ENCODE measurements around the gene ESR1.
"Not testable (repeated sequence)": the region's sequence is repeated elsewhere in the genome, so short reads cannot be mapped to it uniquely, and the experiment has no call there.

The ESR1 gene

DNA sequence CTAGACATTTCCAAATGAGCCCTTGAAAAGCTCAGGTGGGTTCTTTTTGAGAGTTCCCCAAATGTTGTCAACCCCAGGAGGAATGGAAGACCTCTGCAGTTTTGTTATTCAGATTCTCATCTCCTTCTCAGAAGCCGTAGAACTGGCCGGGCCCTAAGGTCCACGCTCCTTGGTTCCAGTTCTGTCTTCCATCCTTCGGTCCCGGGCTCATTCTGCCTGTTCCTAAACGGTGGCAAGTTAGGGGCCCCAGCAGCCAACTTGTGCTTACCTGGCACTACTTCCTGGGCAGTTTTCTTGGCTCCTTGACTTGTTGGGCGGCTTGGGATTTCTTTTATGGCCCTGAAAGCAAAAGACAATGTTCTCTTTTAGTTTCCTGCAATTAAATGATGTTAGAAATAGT is 6.4 kb downstream of the ESR1 start:
- DNase-seq (ENCODE audit: low read depth in 1 of 2, low spot score in 1 of 2) = no peak

DNA sequence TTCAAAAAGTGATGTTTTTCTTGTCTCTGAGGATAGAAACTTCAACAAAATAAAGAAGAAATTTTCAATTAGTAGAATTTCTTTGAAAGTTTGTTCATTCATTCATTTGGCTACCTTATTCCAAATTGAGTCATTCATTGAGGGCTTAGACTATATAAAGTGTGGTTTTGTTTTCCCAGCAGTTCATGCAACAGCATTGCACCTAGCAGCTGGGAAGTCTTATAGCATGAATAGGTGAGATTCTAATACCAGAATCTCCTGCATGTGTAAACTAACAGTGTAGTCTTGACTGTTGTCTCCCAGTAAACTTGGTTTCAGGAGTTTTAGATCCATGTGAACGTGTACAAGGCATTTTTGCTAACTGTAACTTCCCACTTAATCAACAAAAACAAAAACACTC is 7.1 kb downstream of the ESR1 start:
- no peak for DNase-seq (ENCODE audit: low read depth in 1 of 2, low spot score in 1 of 2)

DNA sequence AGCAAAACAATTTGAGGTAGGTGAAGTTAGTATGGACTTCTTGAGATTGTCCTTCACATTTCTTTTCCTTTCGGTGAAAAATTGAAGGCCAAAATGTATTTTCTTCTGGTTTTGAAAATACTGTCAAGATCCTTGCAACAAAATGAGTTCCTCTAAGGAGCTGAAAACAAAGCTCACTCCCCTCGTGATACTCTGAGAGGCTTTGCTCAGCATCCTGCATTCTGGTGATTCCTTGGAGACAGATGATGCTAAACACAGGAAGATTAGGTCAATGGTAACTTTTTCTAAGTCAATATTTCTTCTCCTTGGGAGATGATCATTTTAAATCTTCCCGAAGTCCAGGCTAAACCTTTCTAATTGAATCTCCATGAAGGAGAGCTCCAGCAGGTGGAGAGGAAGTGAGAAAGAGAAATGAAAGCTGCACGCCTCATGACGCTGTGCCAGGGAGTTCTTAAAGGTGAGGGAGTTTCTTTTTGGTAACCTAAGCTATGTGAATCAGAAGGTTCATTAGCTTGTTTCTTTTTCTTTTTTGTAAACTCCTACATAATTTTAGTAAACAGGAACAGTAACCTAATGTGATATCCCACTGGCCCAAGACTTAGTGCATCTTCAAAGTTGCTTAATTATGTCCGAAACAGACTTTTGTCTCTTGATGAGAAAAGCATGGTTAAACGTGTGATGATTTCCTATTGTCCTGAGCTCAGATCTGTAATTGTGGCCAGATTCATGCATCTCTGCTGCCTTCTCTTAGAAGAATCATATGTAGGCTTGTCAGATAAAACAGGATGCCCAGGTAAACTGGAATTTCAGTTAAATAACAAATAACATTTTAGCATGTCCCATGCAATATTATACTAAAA is 15.0 kb downstream of the ESR1 start:
- DNase-seq (ENCODE audit: low read depth in 1 of 2, low spot score in 1 of 2) = no peak

DNA sequence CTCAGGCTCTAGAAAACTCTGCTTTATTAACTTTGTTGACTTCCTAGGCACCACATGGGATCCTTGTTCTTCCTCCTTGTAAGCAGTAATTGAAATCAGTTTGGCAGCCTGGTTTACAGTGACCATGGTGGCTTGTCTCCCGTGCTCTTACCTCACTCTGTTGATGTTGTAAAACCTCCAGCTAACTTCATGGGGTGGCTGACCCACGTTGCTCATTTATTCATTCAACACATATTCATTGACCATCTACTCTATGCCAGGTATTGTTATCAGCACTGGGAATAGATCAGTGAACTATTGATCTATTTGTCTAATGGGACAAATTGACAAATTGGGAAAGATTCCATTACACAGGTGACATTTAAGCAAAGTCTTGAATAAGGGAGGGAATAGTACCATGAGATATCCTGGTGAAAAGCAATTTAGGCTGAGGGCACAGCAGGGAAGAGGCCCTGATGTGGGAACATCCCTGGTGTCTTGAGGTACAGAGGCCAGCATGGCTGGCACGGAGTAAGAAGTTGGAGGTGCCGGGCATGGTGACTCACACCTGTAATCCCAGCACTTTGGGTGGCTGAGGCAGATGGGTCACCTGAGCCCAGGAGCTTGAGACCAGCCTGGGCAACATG is 19.1 kb downstream of the ESR1 start:
- no peak for DNase-seq (ENCODE audit: low read depth in 1 of 2, low spot score in 1 of 2)

DNA sequence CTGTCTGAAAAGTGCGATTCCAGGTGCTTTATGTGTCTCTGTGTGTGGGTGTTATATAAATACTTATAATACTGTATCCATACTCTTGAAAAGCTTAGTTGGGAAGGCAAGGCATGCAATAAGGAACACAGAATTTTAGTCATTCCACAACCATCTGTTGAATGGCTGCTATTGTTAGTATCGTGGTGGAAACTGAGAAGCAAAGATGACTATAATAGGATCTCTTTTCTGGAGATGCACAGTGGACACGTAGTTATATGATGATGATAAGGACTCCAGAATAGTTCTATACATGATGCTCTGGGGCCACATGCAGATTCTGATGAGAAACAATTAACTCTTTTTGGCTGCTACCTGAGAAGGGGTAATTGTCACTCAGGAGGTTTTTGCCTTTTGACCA is 25.2 kb downstream of the ESR1 start:
- no peak for DNase-seq (ENCODE audit: low read depth in 1 of 2, low spot score in 1 of 2)

DNA sequence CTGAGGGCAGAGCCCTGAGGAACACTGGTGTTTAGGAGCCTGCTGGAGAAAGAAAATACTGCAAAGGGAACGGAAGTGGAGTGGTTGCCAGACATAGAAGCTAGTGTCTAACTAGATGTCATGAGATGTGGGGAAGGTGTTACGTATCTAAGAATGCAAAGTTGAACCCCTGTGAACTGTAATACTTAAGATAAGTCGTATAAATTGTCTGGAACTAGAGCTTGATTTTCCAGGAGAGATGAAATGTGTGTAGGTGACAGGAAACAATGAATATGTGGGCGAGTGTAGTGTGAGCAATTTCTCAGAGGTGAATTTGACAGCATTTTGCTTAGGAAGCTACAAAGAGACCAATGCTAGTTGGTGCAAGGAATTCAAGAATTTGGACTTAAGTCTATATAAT is 27.9 kb downstream of the ESR1 start:
- DNase-seq (ENCODE audit: low read depth in 1 of 2, low spot score in 1 of 2) = no peak

DNA sequence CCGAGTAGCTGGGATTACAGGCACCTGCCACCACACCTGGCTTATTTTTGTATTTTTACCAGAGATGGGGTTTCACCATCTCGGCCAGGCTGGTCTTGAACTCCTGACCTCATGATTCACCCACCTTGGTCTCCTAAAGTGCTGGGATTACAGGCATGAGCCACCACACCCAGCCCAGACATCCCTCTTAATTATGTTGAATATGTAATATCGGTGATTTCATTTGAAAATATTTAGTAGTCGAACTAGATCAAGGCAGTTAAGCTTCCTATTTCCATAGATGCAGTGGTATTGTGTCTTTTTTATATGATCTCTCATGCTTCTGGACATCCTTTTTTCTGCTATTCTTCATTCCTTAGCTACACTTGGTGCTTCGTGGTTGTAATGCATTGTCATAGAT is 29.7 kb downstream of the ESR1 start:
- DNase-seq (ENCODE audit: low read depth in 1 of 2, low spot score in 1 of 2) = no peak

DNA sequence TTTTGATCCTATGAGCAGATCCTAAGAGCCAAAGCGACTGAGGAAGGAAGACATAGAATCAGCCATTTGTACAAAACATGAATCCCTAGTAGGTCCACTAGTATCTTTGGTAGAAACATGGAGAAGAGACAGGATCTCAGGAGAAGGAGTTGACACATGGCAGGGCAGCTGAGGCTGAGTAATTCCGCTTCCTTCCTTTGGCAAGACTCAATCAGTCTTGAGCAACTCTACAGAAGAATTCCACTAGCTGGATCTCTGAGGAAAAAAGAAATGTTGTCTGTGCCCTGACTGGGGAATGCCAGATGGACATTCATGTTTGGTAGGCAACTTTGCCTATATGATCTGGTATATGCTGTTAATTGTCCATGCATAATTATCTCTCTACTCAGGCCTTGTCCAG is 35.3 kb downstream of the ESR1 start:
- DNase-seq (ENCODE audit: low read depth in 1 of 2, low spot score in 1 of 2) = no peak

DNA sequence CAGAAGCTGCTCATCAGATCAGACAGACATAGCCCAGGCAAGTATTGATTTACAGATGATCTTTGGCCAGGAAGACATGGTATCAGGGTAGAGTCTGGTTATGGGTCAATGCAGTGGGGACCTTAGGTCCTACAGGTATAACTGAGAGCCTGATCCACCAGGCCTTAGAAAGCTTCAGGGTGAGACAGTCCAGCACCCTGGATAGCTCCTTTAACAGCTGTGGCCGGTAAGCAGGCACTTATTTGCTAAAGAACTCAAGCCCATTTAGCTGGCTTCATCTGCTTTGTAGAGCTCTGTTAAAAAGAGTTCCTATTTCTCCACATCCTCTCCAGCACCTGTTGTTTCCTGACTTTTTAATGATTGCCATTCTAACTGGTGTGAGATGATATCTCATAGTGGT is 39.6 kb downstream of the ESR1 start:
- no peak for DNase-seq (ENCODE audit: low read depth in 1 of 2, low spot score in 1 of 2)

DNA sequence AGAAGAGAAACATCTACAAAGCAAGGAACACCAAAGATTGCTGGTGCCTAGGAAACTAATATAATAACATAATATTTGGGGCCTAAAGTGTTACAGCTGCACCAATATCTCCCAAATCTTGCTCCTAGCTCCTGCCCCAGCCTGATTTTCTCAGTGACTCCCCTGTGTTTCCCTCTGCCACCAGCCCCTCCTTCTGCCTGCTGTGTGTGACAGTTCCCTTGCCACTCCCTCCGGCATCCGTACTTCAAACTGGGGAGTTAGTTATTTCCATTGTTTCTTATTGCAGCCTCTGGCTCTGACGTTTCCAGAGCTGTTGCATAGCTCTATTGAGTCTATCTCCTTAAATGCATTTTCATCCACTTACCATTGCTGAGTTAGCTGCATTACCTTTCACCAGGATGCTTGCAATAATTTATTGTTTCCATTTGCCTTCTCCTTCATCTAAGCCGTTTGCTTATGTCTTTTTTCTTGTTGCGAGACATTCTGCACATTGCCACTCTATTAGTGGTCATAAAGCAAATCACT is 43.1 kb downstream of the ESR1 start:
- DNase-seq (ENCODE audit: low read depth in 1 of 2, low spot score in 1 of 2) = no peak

DNA sequence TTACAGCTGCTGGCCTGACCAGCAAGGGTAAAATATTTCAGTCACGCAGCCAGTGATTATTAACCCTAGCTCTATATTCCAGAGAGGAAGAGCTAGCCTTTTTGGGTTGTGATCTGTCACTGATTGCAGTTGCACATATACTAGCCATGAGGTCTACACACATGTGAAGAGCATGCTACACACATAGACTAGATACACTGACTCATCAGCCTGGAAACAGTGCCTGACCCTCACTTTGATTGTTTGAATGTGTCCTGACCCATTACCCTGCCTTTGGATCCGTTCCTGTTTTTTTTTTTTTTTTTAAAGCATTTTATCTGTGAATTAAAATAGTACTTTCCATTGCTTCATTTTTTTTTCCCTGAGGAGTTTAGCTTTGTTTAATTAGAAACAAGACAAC is 50.8 kb downstream of the ESR1 start:
- no peak for DNase-seq (ENCODE audit: low read depth in 1 of 2, low spot score in 1 of 2)

DNA sequence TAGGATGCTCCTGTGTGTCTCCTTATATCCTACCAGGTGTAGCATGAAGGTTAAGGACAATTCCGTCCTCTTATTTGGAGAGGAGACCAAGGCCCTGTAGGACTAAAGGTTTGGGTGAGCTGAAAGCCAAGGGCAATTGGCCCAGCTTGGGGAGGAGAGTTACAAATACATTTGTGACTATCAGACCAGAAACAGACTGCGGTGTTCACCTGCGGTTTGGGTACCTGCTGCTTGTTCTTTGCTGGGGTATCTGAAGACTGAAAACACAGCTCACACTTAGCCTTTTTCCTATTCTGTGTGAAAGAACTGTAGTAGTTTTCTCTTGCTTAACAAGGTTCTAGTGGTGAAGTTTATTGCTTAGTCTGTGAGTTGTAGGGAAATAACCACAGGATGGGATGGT is 55.0 kb downstream of the ESR1 start:
- DNase-seq (ENCODE audit: low read depth in 1 of 2, low spot score in 1 of 2) = no peak

DNA sequence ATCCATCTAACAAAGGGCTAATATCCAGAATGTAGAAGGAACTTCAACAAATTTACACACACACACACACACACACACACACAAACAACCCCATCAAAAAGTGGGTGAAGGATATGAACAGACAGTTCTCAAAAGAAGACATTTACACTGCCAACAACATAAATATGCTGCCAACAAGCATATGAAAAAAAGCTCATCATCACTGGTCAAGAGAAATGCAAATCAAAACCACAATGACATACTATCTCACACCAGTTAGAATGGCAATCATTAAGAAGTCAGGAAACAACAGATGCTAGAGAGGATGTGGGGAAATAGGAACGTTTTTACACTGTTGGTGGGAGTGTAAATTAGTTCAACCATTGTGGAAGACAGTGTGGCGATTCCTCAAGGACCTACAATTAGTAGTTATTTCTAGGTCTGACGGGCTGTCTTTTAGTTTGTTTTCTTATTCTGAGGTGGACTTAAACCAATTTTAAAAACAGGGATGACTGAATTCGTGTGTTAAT is 59.9 kb downstream of the ESR1 start:
- DNase-seq (ENCODE audit: low read depth in 1 of 2, low spot score in 1 of 2) = not testable (repeated sequence)

DNA sequence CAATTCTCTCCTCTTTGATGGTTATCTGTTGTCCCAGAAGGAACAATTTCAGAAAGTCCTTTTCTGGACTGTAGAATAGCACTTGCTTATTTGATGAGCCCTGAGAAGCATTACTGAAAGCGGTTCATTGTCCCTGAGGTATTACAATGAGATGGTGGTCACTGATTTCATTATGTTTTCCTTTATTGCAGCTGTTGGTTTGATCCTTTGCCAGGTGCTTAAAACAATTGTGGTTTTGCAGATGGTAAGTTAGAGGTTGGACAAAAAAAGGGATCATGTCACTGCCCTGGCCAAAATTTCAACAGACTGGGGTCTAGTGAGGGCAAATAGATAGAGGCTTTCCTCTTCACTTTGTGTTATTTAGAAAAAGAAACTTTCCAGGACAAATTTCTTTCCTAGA is 61.9 kb downstream of the ESR1 start:
- DNase-seq (ENCODE audit: low read depth in 1 of 2, low spot score in 1 of 2) = no peak

DNA sequence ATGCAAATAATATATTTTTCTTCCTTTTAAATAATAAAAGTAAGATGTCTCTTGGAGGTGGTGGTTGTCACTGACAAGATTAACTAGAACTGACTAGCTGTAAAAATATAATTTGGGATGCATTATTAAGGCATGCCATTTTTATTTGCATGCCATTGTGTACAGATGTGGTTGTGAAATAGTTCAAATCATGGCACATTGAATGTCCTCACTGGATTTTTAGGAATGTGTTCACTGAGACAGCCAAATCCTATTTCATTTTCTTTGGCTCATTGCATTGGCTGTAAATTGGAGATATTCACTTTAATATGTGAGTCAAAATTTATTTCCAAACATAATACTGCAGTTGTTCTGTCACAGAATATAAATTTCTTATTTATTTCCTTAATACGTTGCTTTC is 62.3 kb downstream of the ESR1 start:
- no peak for DNase-seq (ENCODE audit: low read depth in 1 of 2, low spot score in 1 of 2)

DNA sequence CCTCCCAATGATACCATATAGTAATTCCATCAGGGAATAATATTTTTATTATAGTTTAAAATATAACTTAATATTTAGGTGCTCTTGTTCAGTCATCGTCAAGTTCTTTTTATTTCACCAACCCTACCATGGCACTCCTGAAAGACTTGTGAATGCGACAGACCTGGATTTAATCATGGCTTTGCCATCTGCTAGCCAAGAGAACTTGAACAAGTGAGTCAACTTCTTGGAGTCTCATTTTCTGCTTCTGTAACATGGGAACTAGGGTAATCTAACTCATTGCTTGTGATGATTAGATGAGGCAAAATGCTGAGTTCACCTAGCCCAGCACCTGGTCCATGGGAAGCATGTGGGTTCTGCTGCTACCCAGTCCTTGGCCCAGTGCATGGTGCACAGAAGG is 62.9 kb downstream of the ESR1 start:
- no peak for DNase-seq (ENCODE audit: low read depth in 1 of 2, low spot score in 1 of 2)

DNA sequence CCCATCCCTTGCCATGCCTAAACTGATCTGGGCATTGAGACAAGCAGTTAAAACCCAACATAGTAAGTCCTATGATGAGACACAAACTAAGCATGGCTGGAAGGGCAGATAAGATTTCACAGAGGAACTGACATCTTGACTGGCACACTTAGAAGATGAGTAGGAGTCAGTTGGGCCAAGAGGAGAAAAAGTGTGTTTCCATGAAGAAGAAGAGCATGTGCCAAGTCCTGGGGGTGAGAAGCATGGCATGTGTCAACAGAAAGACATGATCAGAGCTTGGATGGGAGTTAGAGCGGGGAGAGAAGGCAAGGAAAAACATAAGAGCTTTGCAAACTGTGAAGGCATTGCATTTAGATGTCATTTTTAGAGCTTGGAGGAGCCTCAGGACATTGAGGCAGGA is 68.0 kb downstream of the ESR1 start:
- no peak for DNase-seq (ENCODE audit: low read depth in 1 of 2, low spot score in 1 of 2)

DNA sequence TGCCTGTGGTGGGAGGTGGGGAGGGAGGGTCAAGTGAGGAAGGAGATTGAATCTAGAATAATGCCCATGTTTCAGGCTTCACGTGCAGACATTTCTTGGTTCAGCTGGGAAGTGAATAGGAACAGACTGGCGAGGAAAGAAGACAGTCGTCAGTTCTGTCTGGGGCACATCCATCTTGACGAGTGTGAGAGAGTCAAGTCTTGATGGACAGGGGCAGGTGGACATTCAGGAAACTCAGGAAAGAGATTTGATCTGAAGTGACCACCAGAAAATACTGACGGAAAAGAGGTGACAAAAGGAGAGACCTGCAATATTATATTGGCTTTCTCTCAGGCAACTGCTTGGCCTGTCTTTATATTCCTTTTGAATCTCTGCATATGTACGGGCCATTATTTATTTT is 68.6 kb downstream of the ESR1 start:
- DNase-seq (ENCODE audit: low read depth in 1 of 2, low spot score in 1 of 2) = no peak

DNA sequence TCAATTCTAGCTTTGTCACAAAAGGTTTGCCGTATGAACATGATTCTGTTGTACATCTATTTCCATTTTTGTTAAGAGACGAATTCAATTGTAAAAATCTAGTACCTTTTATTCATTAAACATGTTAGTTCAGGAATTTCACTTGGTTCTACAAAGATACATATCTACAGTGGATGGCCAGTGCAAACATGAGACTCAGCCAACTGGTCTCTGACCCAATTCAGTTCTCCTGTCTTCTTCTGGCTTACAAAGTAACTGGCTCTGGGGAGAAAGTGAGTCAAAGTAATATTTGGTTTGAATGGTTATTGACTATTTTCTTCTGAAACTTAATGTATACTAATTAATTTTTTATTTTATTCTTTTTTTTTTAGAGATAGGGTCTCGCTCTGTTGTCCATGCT is 70.0 kb downstream of the ESR1 start:
- DNase-seq (ENCODE audit: low read depth in 1 of 2, low spot score in 1 of 2) = no peak

DNA sequence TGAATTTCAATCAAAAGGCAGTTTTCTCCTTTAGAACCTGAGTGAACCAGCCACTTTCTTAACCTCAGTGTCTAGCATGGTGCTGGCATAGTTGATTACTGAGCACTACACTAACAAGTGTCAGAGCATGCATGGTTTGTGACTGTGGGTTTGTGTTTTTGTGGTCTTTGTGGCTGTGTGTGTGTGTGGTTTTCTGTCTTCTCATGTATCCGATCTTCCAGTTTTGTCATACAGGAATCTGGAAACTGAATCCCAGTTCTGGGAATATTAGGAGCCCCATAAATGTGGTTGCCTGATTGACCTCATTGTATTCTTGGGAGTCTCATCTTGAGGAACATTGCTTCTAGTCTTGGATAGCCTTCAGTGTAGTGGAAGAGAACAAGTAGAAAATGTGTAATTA is 73.7 kb downstream of the ESR1 start:
- no peak for DNase-seq (ENCODE audit: low read depth in 1 of 2, low spot score in 1 of 2)

DNA sequence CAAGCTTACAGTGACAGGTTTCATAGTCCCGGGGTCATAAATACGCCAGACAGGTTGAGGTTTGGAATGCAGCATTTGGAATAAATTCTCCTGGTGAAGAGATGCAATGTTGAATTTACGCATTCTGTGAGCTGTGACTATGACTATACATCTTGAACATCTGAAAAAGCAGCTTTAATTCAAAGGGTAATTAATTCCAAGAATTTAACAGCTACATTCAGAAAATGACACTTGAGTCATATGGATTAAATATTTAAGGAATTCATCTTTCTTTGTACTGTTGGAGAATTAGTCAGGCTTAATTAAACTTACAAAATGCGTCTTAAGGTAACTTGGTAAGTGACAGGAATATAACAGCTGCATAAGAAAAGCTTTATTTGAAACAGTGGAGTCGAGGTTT is 74.7 kb downstream of the ESR1 start:
- no peak for DNase-seq (ENCODE audit: low read depth in 1 of 2, low spot score in 1 of 2)

DNA sequence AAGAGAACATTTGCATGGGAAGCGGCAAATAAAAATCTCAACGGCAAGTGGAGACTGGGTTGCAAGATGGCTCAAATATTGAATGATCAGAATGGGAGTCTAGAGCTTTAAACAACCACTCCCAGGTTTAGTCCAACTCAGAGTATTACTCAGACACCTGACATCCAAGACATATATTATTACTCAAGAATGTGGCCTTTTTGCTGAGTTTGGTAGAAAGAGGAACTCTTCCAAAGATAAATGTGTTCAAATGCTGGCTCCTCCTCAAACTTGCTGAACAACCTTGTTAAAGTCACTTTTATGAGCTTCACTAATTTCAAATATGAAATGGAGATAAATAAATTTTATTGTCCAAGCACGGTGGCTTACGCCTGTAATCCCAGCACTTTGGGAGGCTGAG is 77.8 kb downstream of the ESR1 start:
- DNase-seq (ENCODE audit: low read depth in 1 of 2, low spot score in 1 of 2) = no peak

DNA sequence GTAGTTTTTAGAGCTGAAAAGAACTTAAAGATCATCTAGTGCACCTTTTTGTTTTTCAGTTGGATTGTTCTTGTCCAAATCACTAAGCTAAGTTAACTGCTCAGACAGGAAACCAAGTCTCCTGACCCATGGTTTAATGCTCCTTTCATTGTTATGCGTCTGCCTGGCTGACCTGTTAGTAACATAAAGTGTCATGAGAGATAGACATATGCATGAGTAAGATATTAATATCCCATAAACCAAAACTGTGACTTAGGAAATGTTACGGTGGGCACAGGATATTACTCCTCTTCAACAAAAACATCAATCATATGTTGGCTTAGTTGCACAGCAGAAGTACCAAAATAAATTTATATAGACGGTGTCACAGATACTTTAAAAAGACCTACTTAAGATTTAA is 84.0 kb downstream of the ESR1 start:
- no peak for DNase-seq (ENCODE audit: low read depth in 1 of 2, low spot score in 1 of 2)
